Cardiac fibroblast (primary cell): ENCODE measurements around the gene TCFL5.

ENCODE experiments used
- DNase-seq, 2 donors: peaks; one replicate each; pipeline versions ENCODE4 v3.0.0 to v3.0.0-alpha.2; 2010; ENCODE audit warnings: low read depth in 2 of 2
- H3K4me3 ChIP-seq, 2 donors: replicated peaks in 1 of 2; 1 replicate in 1 of 2; 2 replicates in 1 of 2; pipeline ENCODE4 v1.5.1; 2011; ENCODE audit warnings: low read depth in 2 of 2, low read length in 2 of 2, mild to moderate bottlenecking in 2 of 2, moderate library complexity in 1 of 2
- CTCF ChIP-seq: IDR thresholded peaks from one replicate; pipeline ENCODE4 v1.5.1; 2011; ENCODE audit warnings: low read depth, mild to moderate bottlenecking, low read length, inconsistent platforms

The TCFL5 gene

GRCh38 chr20:62846166-62846890 is 15.3 kb downstream of the TCFL5 start:
- DNase-seq = peak in 1 of 2 donors; percentile 18

GRCh38 chr20:62845416-62846160 is 16.0 kb downstream of the TCFL5 start:
- DNase-seq = peak in 1 of 2 donors; percentile 45
- no peak overlapping the region for H3K4me3 ChIP-seq
- TF ChIP-seq CTCF = no peak

More at GRCh38 chr20:62846166-62846890, 15.3 kb downstream of the TCFL5 start:
- H3K4me3 ChIP-seq = no peak overlapping the region
- TF ChIP-seq CTCF = no peak

- no peak for DNase-seq
- no peak for TF ChIP-seq CTCF
These were observed 17.4 kb downstream of the TCFL5 start for GRCh38 chr20:62844182-62844581.

GRCh38 chr20:62843656-62844055 is 18.0 kb downstream of the TCFL5 start:
- no peak overlapping the region for H3K4me3 ChIP-seq
- no peak for TF ChIP-seq CTCF

More at GRCh38 chr20:62844182-62844581, 17.4 kb downstream of the TCFL5 start:
- no peak overlapping the region for H3K4me3 ChIP-seq

GRCh38 chr20:62841705-62842212 is 19.9 kb downstream of the TCFL5 start:
- no peak for TF ChIP-seq CTCF
- DNase-seq = no peak
- H3K4me3 ChIP-seq = no peak overlapping the region

More at GRCh38 chr20:62843656-62844055, 18.0 kb downstream of the TCFL5 start:
- no peak for DNase-seq

GRCh38 chr20:62840244-62841197 is 21.1 kb downstream of the TCFL5 start:
- no peak for TF ChIP-seq CTCF
- H3K4me3 ChIP-seq = no peak overlapping the region
- no peak for DNase-seq
